ENCODE data around the gene MAS1L. TPM values are rescaled to one million over a fixed set of nuclear protein-coding genes. Genes with fewer than 3 reads are reported as not detected.
A peak's percentile ranks its signal among the peaks of the same experiment; 100 is the strongest.

The MAS1L gene
- total and polyA plus RNA-seq, 4 donors = not detected

- Histone ChIP-seq H3K4me1 (ENCODE audit: control insufficient read depth in 4 of 4, insufficient read depth in 4 of 4, low read length in 3 of 4) (peaks cover 0 to 2% (median 0%) of the 10 kb centered on the region in 4 donors), H3K36me3 (ENCODE audit: control insufficient read depth in 4 of 4, insufficient read depth in 3 of 4, low read depth in 1 of 4, low read length in 3 of 4) (no peaks in the 10 kb centered on the region), H3K9me3 (ENCODE audit: control insufficient read depth in 4 of 4, low read length in 3 of 4) (no peaks in the 10 kb centered on the region), H3K9ac (ENCODE audit: low read depth in 1 of 2, low read length in 2 of 2) (no peak overlapping the region), H3K4me3 (ENCODE audit: low read depth in 1 of 3, low read length in 3 of 3) (no peak overlapping the region), H3K27me3 (ENCODE audit: control insufficient read depth in 4 of 4, insufficient read depth in 4 of 4, low read length in 3 of 4) (peaks cover 0 to 3% (median 0%) of the 10 kb centered on the region in 4 donors), H3K27ac (ENCODE audit: low read depth in 1 of 2, low read length in 2 of 2) (no peak overlapping the region)
- no peak for DNase-seq (ENCODE audit: low spot score)
- TF ChIP-seq EGR1 (IDR thresholded peaks at IDR 0.05; ENCODE audit: low read depth in 2 of 2) (no peak), ZBTB33 (IDR thresholded peaks at IDR 0.05) (no peak), FOXA2 (IDR thresholded peaks at IDR 0.05) (no peak), JUND (IDR thresholded peaks at IDR 0.05) (no peak), RAD21 (IDR thresholded peaks at IDR 0.05) (no peak), HNF4G (IDR thresholded peaks at IDR 0.05) (no peak), SP1 (IDR thresholded peaks at IDR 0.05) (no peak), TAF1 (conservative IDR thresholded peaks at IDR 0.05) (no peak), FOXA1 (IDR thresholded peaks at IDR 0.05) (no peak), HNF4A (conservative IDR thresholded peaks at IDR 0.05) (no peak), GABPA (IDR thresholded peaks at IDR 0.05 in 1 of 2, conservative IDR thresholded peaks at IDR 0.05 in 1 of 2) (no peak), YY1 (IDR thresholded peaks at IDR 0.05) (no peak), ATF3 (IDR thresholded peaks at IDR 0.05) (no peak)
- 77% methylated on average over 2 of the region's 2 CpGs for WGBS
These were observed 22.5 kb downstream of the MAS1L start for GRCh38 chr6:29465279-29465678.

- Histone ChIP-seq H3K9ac (ENCODE audit: low read depth in 1 of 2, low read length in 2 of 2) (no peak overlapping the region), H3K27me3 (ENCODE audit: control insufficient read depth in 4 of 4, insufficient read depth in 4 of 4, low read length in 3 of 4) (peaks cover 0 to 3% (median 0%) of the 10 kb centered on the region in 4 donors), H3K27ac (ENCODE audit: low read depth in 1 of 2, low read length in 2 of 2) (no peak overlapping the region), H3K4me1 (ENCODE audit: control insufficient read depth in 4 of 4, insufficient read depth in 4 of 4, low read length in 3 of 4) (peaks cover 0 to 2% (median 0%) of the 10 kb centered on the region in 4 donors), H3K36me3 (ENCODE audit: control insufficient read depth in 4 of 4, insufficient read depth in 3 of 4, low read depth in 1 of 4, low read length in 3 of 4) (no peaks in the 10 kb centered on the region), H3K9me3 (ENCODE audit: control insufficient read depth in 4 of 4, low read length in 3 of 4) (no peaks in the 10 kb centered on the region), H3K4me3 (ENCODE audit: low read depth in 1 of 3, low read length in 3 of 3) (no peak overlapping the region)
- no peak for DNase-seq (ENCODE audit: low spot score)
- 67% methylated on average over 6 of the region's 6 CpGs for whole genome bisulfite sequencing
- no peak for TF ChIP-seq FOXA1 (IDR thresholded peaks at IDR 0.05)
- TF ChIP-seq NR2F2 (IDR thresholded peaks at IDR 0.05) = no peak
- no peak for TF ChIP-seq JUND (IDR thresholded peaks at IDR 0.05)
- no peak for TF ChIP-seq SP1 (IDR thresholded peaks at IDR 0.05)
- no peak for TF ChIP-seq ATF3 (IDR thresholded peaks at IDR 0.05)
- peak in 1 of 2 donors; percentile 63 for TF ChIP-seq EGR1 (IDR thresholded peaks at IDR 0.05; ENCODE audit: low read depth in 2 of 2)
- peak in 1 of 2 donors; percentile 31 for TF ChIP-seq RXRA (IDR thresholded peaks at IDR 0.05)
- TF ChIP-seq HNF4G (IDR thresholded peaks at IDR 0.05) = no peak
- no peak for TF ChIP-seq MAX (IDR thresholded peaks at IDR 0.05)
- no peak for TF ChIP-seq REST (IDR thresholded peaks at IDR 0.05)
- TF ChIP-seq GABPA (IDR thresholded peaks at IDR 0.05 in 1 of 2, conservative IDR thresholded peaks at IDR 0.05 in 1 of 2) = no peak
- no peak for TF ChIP-seq YY1 (IDR thresholded peaks at IDR 0.05)
- TF ChIP-seq ZBTB33 (IDR thresholded peaks at IDR 0.05) = no peak
- TF ChIP-seq TAF1 (conservative IDR thresholded peaks at IDR 0.05) = no peak
- peak in 1 of 2 donors; percentile 58 for TF ChIP-seq HNF4A (conservative IDR thresholded peaks at IDR 0.05)
- TF ChIP-seq RAD21 (IDR thresholded peaks at IDR 0.05) = no peak
- no peak for TF ChIP-seq FOXA2 (IDR thresholded peaks at IDR 0.05)
- TF ChIP-seq CTCF (IDR thresholded peaks at IDR 0.05; ENCODE audit: low read depth, low read length, missing input control) = no peak
These were observed 25.7 kb downstream of the MAS1L start for GRCh38 chr6:29462022-29462421.

Data from liver (tissue), 9 donors.